Mesothelial cell of epicardium (in vitro differentiated cells): Measurements from ENCODE around the gene ELAVL3. TPM values are rescaled to one million over a fixed set of nuclear protein-coding genes. Genes with fewer than 3 reads are reported as not detected.
"Not testable (repeated sequence)": the region's sequence is repeated elsewhere in the genome, so short reads cannot be mapped to it uniquely, and the experiment has no call there.

Source experiments
- DNase-seq, 2 experiments: peaks; one replicate each; pipeline ENCODE4 v3.0.0; 2021; ENCODE audit warnings: low spot score in 2 of 2; ENCODE audit not compliant: unreplicated experiment in 2 of 2
- H3K27ac Mint-ChIP-seq: 2 replicates; pipeline ENCODE4 v1.8.0; 2021; ENCODE audit warnings: mixed read lengths
- H3K27me3 Mint-ChIP-seq: 2 replicates; pipeline ENCODE4 v1.8.0; 2021; ENCODE audit warnings: low read depth, mixed read lengths
- H3K36me3 Mint-ChIP-seq: 2 replicates; pipeline ENCODE4 v1.8.0; 2021; ENCODE audit warnings: mixed read lengths
- H3K4me1 Mint-ChIP-seq: 2 replicates; pipeline ENCODE4 v1.8.0; 2021; ENCODE audit warnings: mixed read lengths
- H3K4me3 Mint-ChIP-seq: 2 replicates; pipeline ENCODE4 v1.8.0; 2021; ENCODE audit warnings: mild to moderate bottlenecking, moderate library complexity, mixed read lengths
- H3K9me3 Mint-ChIP-seq: 2 replicates; pipeline ENCODE4 v1.8.0; 2021; ENCODE audit warnings: mixed read lengths
- CTCF ChIP-seq: fragments of 200-600 bp; sonication (generic); IDR thresholded peaks from one replicate; pipeline ENCODE4 v1.5.0; 2021; ENCODE audit warnings: antibody characterized with exemption; ENCODE audit not compliant: unreplicated experiment
- total RNA-seq: library from RNA; stranded (reverse); gene quantifications from 3 replicates; pipeline ENCODE4 v1.2.1, GENCODE V29; 2021

Gene ELAVL3
- total RNA-seq, 1 donor from 2014 or later: 0.07 TPM

GRCh38 chr19:11418094-11418548, 62.7 kb downstream of the ELAVL3 start:
- Mint-ChIP-seq H3K4me3 (peak overlapping the region; percentile 74), H3K9me3 (no peaks in the 10 kb centered on the region), H3K27me3 (peaks cover 55% of the 10 kb centered on the region), H3K27ac (peak overlapping the region; percentile 77), H3K4me1 (peaks cover 29% of the 10 kb centered on the region), H3K36me3 (no peaks in the 10 kb centered on the region)
- no peak for DNase-seq
- TF ChIP-seq CTCF: no peak

GRCh38 chr19:11416346-11417052, 64.3 kb downstream of the ELAVL3 start:
- H3K36me3 Mint-ChIP-seq: peaks cover 1% of the 10 kb centered on the region
- H3K4me3 Mint-ChIP-seq: peak overlapping the region; percentile 11
- DNase-seq: no peak
- H3K27me3 Mint-ChIP-seq: peaks cover 42% of the 10 kb centered on the region
- no peak for TF ChIP-seq CTCF
- H3K27ac Mint-ChIP-seq: no peak overlapping the region
- no peaks in the 10 kb centered on the region for H3K9me3 Mint-ChIP-seq
- peaks cover 23% of the 10 kb centered on the region for H3K4me1 Mint-ChIP-seq

GRCh38 chr19:11414544-11414943, 66.3 kb downstream of the ELAVL3 start:
- H3K4me1 Mint-ChIP-seq: peaks cover 16% of the 10 kb centered on the region
- no peaks in the 10 kb centered on the region for H3K9me3 Mint-ChIP-seq
- H3K27me3 Mint-ChIP-seq: peaks cover 29% of the 10 kb centered on the region
- DNase-seq: no peak
- no peak overlapping the region for H3K4me3 Mint-ChIP-seq
- H3K27ac Mint-ChIP-seq: no peak overlapping the region
- H3K36me3 Mint-ChIP-seq: peaks cover 7% of the 10 kb centered on the region
- no peak for TF ChIP-seq CTCF

- no peak for DNase-seq
- H3K4me1 Mint-ChIP-seq: peaks cover 5% of the 10 kb centered on the region
- peak overlapping the region; percentile 91 for H3K27ac Mint-ChIP-seq
- H3K4me3 Mint-ChIP-seq: no peak overlapping the region
- no peak for TF ChIP-seq CTCF
- no peaks in the 10 kb centered on the region for H3K9me3 Mint-ChIP-seq
- H3K36me3 Mint-ChIP-seq: peaks cover 7% of the 10 kb centered on the region
- H3K27me3 Mint-ChIP-seq: no peaks in the 10 kb centered on the region
These were observed 70.2 kb downstream of the ELAVL3 start for GRCh38 chr19:11410682-11411081.

- no peak for TF ChIP-seq CTCF
- Mint-ChIP-seq H3K9me3 (no peaks in the 10 kb centered on the region), H3K4me1 (peaks cover 10% of the 10 kb centered on the region), H3K4me3 (no peak overlapping the region), H3K27me3 (no peaks in the 10 kb centered on the region), H3K36me3 (peaks cover 9% of the 10 kb centered on the region), H3K27ac (peak overlapping the region; percentile 21)
- no peak for DNase-seq
These were observed 72.3 kb downstream of the ELAVL3 start for GRCh38 chr19:11408591-11408990.

GRCh38 chr19:11406703-11407236, 74.1 kb downstream of the ELAVL3 start:
- peaks cover 10% of the 10 kb centered on the region for H3K4me1 Mint-ChIP-seq
- H3K27ac Mint-ChIP-seq, H3K36me3 Mint-ChIP-seq, DNase-seq, H3K27me3 Mint-ChIP-seq, H3K9me3 Mint-ChIP-seq, H3K4me3 Mint-ChIP-seq: not testable (repeated sequence)
